HG02840 (cell line): ENCODE data around the gene PAX5.

Source experiments
- ATAC-seq: cut with Tn5 transposase; IDR thresholded peaks from one replicate; pipeline ENCODE4 v1.9.1; 2021; ENCODE audit warnings: mild to moderate bottlenecking, moderate library complexity, moderate number of reproducible peaks; ENCODE audit not compliant: unreplicated experiment, low FRiP score

The PAX5 gene

GRCh38 chr9:37025823-37026112 is 8.3 kb downstream of the PAX5 start:
- no peak for ATAC-seq

DNA sequence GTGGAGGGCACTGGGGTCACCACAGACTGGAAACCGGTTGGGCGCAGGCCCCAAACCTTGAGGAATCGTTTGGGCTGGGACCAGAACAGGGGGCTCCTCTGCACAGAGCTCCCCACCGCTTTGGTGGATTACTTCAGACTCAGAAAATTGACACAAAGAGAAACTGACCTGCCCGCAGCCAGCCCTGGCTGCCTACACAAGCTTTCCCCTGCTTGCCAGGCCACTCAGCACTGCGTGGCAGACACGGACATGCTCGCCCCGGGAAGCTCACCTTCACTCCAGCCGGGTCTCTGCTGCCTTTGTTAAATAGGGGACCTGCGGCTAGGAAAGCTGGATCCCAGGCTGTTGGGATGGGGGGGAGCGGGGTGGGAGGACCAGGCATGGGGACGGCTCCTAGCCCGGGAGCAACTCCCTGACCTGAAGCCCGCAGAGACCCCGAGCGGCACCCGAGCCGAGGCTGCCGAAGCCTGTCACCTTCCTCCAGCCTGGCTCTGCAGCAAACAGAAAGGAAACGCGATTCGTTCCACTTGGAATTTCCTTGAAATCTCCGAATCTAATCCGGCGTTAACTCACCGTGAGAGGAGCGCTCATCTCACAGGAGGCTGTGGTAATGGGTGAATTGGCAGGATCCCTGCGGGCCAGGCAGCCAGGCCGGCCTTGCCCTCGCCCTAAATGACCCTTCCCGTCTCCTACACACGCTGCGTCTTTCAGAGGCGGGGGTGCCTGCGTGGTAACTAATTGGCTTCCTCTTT is 8.8 kb downstream of the PAX5 start:
- no peak for ATAC-seq

DNA sequence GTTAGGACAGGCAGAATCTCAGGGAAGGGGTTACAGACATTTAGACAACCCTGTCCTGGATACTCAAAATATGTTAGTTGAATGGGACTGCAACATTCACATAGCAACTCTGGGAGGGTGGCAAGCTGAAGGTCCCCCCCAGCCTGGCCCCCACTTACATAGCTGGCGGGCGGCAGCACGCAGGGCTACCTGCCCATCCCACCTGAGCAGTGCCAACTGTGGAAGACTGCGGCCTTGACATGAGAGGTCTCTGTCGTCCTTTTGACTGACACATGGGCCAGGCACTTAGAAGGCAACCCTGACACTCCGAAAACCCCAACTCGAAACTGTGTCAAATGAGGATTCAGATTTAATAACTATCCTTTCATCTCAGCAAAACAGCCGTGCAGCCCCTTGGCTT is 16.5 kb downstream of the PAX5 start:
- ATAC-seq: no peak

- ATAC-seq: no peak
Observed at GRCh38 chr9:37011530-37011929, 22.5 kb downstream of the PAX5 start.

GRCh38 chr9:37010976-37011375 is 23.1 kb downstream of the PAX5 start:
- no peak for ATAC-seq

DNA sequence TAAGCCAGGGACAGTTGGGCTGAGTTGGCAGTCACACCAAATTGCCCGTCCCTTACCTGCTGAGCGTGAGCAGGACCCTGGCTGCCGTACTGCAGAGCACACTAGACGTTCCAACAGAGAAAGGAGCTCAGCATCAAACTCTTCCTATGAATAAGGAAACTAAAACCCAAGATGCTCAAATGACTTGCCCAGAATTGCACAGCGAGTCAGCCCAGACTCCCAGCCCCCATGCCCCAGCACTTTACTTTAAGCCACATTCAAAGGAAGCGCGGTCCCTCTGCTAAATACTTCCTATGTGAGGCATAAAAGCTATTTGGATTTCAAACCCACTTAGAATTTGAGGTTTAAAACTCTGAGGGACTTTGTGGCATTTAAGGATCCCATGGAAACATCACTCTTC is 23.9 kb downstream of the PAX5 start:
- ATAC-seq: no peak

GRCh38 chr9:37007295-37007694 is 26.8 kb downstream of the PAX5 start:
- ATAC-seq: no peak

DNA sequence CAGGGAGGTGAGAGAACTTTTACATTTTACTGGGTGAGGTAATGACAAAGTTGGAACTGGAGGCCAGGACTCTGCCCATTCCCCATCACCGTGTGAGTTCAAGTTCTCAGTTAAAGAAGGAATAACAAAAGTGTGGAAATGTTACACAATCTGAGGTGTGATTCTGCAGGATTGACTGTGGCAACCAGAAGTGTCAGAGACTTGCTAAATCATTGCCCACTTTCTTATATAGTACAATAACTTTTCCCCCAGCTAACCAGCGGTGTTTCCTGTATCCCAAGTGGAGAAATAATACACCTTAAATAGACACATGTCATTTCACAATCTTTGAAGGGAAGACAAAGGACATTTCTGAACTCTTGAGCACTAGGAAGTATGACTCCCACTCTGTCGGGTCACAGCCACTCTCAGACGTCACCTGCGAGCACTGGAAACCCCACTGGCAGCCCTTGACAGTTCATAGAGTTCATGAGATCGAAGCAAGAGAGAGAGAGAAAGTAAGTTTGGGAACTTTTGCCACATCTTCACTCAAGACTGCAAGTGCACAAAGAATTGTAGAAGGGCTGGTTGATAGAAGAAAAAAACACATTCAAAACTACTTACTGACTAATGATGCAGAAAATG is 28.4 kb downstream of the PAX5 start:
- no peak for ATAC-seq

- peak; percentile 39 for ATAC-seq
Observed at GRCh38 chr9:37004424-37004935, 29.6 kb downstream of the PAX5 start.

DNA sequence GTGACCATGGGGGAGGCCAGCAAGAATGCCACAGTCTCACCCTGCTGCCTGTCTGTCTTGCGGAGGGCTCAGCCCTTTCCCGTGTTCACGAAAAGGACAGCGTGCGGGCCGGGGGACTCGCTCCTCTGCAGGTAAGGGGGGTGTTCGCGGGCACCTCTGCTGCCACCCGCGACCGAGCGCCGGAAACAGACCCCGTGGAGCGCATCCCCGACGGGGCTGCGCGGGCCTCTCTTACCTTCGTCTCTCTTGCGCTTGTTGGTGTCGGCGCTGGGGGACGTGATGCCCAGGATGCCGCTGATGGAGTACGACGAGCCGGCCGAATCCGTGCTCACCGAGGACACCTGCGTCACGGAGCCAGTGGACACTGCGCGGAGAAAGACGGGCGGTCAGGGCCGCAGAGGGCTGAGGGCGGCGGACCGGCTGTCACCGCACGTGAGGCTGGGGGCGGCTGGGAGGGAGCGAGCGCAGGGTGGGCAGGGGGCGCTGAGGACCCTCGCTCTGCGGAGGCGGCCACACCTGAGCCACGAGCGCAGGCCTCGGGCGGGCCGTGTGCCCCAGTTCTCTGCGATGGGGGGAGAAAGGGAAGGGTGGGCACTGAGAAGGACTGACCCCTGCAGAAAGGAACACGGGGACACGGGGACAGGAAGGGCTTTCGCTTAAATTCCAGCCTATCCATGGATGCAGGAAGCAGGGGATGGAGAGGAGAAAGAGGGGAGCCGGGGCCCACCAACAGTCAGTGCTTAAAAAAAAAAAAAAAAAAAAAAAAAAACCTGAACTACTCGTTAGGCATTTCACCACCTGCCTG is 31.5 kb downstream of the PAX5 start:
- ATAC-seq: no peak

DNA sequence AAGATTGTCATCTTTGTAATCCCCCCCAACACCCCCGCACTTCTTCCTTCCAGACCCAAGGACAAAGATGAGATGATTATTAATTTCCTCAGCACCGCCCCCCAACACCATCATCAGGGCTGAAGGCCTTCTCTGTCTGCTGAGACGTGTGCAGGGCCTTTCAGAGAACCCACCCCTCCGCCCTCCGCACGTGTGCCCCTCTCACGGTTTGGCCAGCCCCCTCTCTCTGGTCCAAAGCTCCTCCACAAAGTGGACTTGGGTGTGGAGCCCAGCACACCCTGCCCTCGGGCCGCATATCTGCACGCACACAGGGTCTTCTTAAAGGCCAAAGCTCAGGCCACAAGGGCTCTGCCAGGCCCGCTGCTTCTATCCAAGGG is 32.0 kb downstream of the PAX5 start:
- no peak for ATAC-seq

DNA sequence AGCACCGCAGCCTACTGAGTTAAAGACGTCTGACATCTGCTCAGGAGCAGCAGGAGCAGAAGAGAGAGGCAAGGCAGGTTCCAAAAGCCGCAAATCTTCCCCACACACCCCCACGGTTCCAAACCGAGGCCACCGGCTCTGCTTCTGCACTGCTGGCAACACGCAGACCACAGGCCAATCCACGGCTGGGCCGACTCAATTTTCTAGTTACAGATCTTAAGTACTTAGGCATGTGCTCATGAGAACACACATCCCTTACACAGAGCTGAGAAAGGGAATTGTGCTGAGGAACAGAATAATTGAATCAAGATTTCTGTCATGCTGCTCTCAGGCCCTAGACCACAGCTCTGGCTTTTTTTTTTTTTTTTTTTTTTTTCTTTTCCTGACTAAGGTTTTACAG is 32.6 kb downstream of the PAX5 start:
- no peak for ATAC-seq

- no peak for ATAC-seq
Observed at GRCh38 chr9:36999728-37000333, 34.2 kb downstream of the PAX5 start.

DNA sequence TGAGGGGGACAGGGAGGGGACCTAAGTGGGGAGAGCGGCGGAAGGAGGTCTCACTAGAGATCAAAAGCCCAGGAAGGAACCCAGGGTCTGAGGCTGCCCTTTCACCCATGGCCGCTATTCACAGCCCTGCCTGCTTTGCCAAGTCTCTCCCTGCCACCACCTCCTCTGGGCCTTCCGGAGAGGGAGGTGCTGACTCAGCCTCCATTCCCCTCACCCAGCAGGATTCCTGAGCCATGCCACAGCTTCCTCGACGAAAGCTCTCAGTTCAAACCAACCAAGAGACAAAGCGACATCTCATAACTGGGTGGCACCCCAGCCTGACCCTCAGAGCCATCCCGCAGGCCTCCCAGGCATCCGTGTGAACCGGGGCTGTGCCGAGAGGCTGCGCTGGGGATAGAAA is 36.7 kb downstream of the PAX5 start:
- ATAC-seq: no peak

DNA sequence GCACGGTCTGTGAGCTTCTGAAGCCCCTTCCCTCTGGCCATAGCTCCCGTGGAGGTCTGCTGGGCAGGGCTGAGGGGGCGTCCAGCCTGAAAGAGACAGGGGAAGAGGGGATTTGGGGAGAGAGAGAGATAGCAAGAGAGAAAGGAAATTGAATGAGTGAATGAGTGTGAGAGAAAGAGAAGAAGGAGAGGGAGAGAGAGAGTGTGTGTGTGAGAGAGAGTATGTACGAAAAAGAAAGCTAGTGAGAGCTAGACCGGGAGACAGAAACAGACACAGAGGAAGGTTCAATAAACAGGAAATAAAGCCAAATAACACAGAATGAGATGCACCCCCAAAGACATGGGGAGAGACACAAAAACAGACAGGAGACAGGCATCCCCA is 37.4 kb downstream of the PAX5 start:
- ATAC-seq: no peak

DNA sequence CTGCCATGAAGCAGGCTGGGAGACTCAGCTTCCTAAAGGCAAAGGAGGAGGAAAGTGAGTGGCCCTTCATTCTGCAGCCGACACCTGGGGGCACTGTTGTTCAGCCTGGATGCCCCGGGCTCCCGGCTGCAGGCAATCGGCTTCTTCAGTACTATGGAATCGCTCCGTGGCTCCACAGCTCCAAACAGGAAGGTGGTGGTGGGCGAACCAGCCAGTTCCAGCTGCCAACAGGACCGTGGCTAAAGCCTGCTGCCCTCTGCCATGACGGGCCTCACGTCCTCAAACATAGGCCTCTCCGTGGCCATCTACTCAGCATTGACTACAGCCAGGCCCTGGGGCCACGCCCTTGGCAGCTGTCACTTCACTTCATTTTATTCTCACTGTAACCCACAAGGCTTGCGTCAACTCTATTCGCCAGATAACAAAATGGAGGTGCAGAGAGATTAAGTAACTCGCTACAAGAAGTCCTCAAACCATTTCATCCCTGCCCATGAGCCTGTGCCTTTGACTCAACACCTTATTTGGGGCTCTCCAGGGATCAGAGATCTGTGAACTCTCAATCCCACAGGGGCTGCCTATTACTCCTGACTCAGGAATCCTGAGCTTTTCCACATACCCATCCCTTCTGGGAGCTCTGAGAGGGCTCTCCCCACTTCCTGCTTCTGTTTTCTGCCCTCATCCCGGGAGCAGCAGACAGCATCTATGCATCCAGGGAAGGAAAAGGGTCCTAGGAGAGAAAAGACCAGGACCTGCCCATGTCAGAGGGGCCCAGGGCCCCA is 38.0 kb downstream of the PAX5 start:
- ATAC-seq: no peak

DNA sequence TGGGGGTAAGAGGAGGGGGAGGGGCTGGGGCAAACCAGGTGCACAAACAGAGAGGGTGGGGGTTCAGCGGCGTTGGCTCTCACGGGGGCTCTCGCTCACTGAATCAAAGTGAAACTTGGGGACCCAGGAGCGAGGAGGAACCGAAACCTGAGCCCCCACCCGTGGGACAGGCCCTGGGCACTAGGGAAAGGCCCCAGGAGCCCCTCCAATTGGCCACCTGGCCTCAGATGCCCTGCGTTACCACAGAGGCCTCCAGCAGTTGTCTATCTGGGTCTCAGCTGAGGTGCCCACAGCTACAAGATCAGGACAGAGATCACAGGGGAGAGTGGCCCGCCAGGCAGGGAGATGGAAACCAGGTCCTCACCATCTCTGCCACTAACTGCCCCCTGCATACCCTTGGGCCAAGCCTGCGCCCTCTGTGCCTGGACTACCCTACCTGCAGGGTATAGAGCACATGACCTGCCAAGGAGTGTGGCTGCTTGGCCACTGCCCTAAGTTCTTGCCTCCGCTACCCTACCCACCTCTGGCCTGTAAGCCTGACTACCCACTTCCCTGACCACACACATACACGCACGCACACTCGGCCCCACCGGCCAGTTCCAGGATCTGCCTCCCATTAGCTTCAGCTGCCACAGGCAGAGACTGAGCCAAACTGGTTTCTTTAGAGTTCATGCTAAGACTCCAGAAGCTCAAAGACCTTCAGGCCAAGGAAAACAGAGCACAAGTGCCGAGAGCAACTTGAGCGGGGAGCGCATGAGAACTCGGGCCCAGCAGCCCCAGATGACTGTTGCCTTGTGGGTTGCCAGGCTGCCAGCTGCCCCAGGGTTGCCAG is 39.9 kb downstream of the PAX5 start:
- peak; percentile 51 for ATAC-seq

- no peak for ATAC-seq
Observed at GRCh38 chr9:36992501-36993316, 41.4 kb downstream of the PAX5 start.
